GM12878 (cell line): ENCODE measurements around the gene PEX11B. TPM values are rescaled to one million over a fixed set of nuclear protein-coding genes. Genes with fewer than 3 reads are reported as not detected.

Experiments used
- ATAC-seq: fragments of 200-7000 bp; cut with Tn5 transposase; 3 replicates; pipeline ENCODE4 v1.9.1; 2020; ENCODE audit warnings: mild to moderate bottlenecking, moderate library complexity
- BruUV-seq: library from RNA; stranded (reverse); fragments of 400-500 nt; replicated peaks from 2 replicates; lab custom pipeline; 2021; lab: Mats Ljungman, UMichigan
- CTCF ChIA-PET: fragments of 300-600 bp; sonication (Branson Sonifier 250); formaldehyde crosslinking; extraction: SDS; loops from one replicate; lab custom pipeline; 2021; ENCODE audit warnings: inconsistent platforms; lab: Yijun Ruan, JAX
- POLR2A ChIA-PET: fragments of 350-600 bp; formaldehyde crosslinking; extraction: SDS; loops from one replicate; lab custom pipeline; 2021; ENCODE audit warnings: inconsistent platforms; lab: Charles Lee
- RAD21 ChIA-PET: fragments of 300-600 bp; sonication (Branson Sonifier 250); formaldehyde crosslinking; loops from one replicate; lab custom pipeline; 2023; ENCODE audit warnings: antibody characterized with exemption; ENCODE audit not compliant: unreplicated experiment; lab: Charles Lee
- SMC1A ChIA-PET: fragments of 300-600 bp; sonication (Branson Sonifier 250); formaldehyde crosslinking; loops from one replicate; lab custom pipeline; 2023; ENCODE audit not compliant: unreplicated experiment, uncharacterized antibody; lab: Charles Lee
- DNase-seq: peaks from one replicate; pipeline ENCODE4 v3.0.0-alpha.2; 2011; ENCODE audit warnings: low read depth, low spot score
- FAIRE-seq: peaks from 3 replicates; lab custom pipeline; 2011; peaks lifted over from hg19 to GRCh38; lab: Jason Lieb, UNC
- H2AFZ ChIP-seq: 2 replicates; pipeline ENCODE4 v1.6.0; 2011; ENCODE audit warnings: low read depth, low read length, control low read depth; ENCODE audit not compliant: control insufficient read depth
- H3K27ac ChIP-seq: 2 replicates; pipeline ENCODE4 v1.5.1; 2011; ENCODE audit warnings: control low read depth; ENCODE audit not compliant: control insufficient read depth, insufficient read depth
- H3K27me3 ChIP-seq, 2 experiments: replicated peaks in 1 of 2; 2 replicates each; pipeline versions ENCODE4 v1.6.0 to v1.6.1; 2011; ENCODE audit warnings: low read length in 1 of 2; ENCODE audit not compliant: control insufficient read depth in 2 of 2, insufficient read depth in 2 of 2
- H3K36me3 ChIP-seq, 2 experiments: 2 replicates each; pipeline ENCODE4 v1.5.1; 2011; ENCODE audit warnings: low read length in 1 of 2; ENCODE audit not compliant: control insufficient read depth in 2 of 2, insufficient read depth in 2 of 2
- H3K4me1 ChIP-seq: 2 replicates; pipeline ENCODE4 v1.6.1; 2011; ENCODE audit warnings: mild to moderate bottlenecking, low read length, moderate library complexity, mixed read lengths; ENCODE audit not compliant: control insufficient read depth, insufficient read depth
- H3K4me2 ChIP-seq: 2 replicates; pipeline ENCODE4 v1.6.0; 2011; ENCODE audit warnings: control low read depth; ENCODE audit not compliant: control insufficient read depth, insufficient read depth
- H3K4me3 ChIP-seq: fragments of 200-600 bp; sonication (generic); 2 replicates; pipeline ENCODE4 v1.5.1; 2016
- H3K79me2 ChIP-seq: 2 replicates; pipeline ENCODE4 v1.6.0; 2011; ENCODE audit warnings: low read length; ENCODE audit not compliant: control insufficient read depth, insufficient read depth
- H3K9ac ChIP-seq: 2 replicates; pipeline ENCODE4 v1.8.0; 2011; ENCODE audit warnings: low read length, control low read depth, mixed read lengths; ENCODE audit not compliant: control insufficient read depth, insufficient read depth
- H3K9me3 ChIP-seq: replicated peaks from 3 replicates; pipeline ENCODE4 v1.5.1; 2011; ENCODE audit warnings: mild to moderate bottlenecking, low read length; ENCODE audit not compliant: control insufficient read depth, insufficient read depth
- H4K20me1 ChIP-seq: 2 replicates; pipeline ENCODE4 v1.6.0; 2011; ENCODE audit not compliant: control insufficient read depth, insufficient read depth
- CEBPB ChIP-seq, 2 experiments: fragments of 150-350 bp in 1 of 2; IDR thresholded peaks; 2 replicates each; pipeline ENCODE4 v1.6.1; 2012 to 2014; ENCODE audit warnings: low read depth in 2 of 2, low read length in 2 of 2, borderline replicate concordance in 1 of 2, inconsistent platforms in 1 of 2
- EGR1 ChIP-seq, 2 experiments: IDR thresholded peaks; 1 replicate in 1 of 2; 2 replicates in 1 of 2; pipeline ENCODE4 v1.6.1; 2011 to 2012; ENCODE audit warnings: low read depth in 2 of 2, low read length in 2 of 2, borderline replicate concordance in 1 of 2, mild to moderate bottlenecking in 1 of 2, moderate library complexity in 1 of 2
- MAX ChIP-seq: IDR thresholded peaks from 2 replicates; pipeline ENCODE4 v1.6.1; 2012; ENCODE audit warnings: low read depth, low read length, improper control_type of control experiment
- MLLT1 ChIP-seq: fragments of 450-650 bp; IDR thresholded peaks from 2 replicates; pipeline ENCODE4 v1.6.1; 2016; ENCODE audit warnings: mild to moderate bottlenecking
- MXI1 ChIP-seq: fragments of 150-350 bp; IDR thresholded peaks from 2 replicates; pipeline ENCODE4 v1.6.1; 2011; ENCODE audit warnings: low read depth, mild to moderate bottlenecking, inconsistent platforms, low read length, improper control_type of control experiment
- SP1 ChIP-seq: IDR thresholded peaks from one replicate; pipeline ENCODE4 v1.6.1; 2011; ENCODE audit warnings: low read depth, low read length
- TCF12 ChIP-seq: IDR thresholded peaks from 2 replicates; pipeline ENCODE4 v1.6.1; 2011; ENCODE audit warnings: low read depth, mild to moderate bottlenecking, low read length
- ZZZ3 ChIP-seq: IDR thresholded peaks from 2 replicates; pipeline ENCODE4 v1.6.1; 2011; ENCODE audit warnings: low read depth; ENCODE audit not compliant: control insufficient read depth, insufficient read length
- WGBS: methylation state at CpG from one replicate; pipeline ENCODE4 v1.1.6; 2016; ENCODE audit warnings: low lambda C conversion rate; ENCODE audit not compliant: insufficient replicate concordance, insufficient coverage; ENCODE audit errors: missing lambda C conversion rate; 5-methylcytosine and 5-hydroxymethylcytosine counted together
- in situ Hi-C: fragments of 300-500 bp; cut with MboI; formaldehyde crosslinking; loops from 9 replicates; pipeline ENCODE4 v1.14.3; 2018; ENCODE audit warnings: mixed read lengths
- intact Hi-C: fragments of 100-400 bp; cut with micrococcal nuclease; formaldehyde crosslinking; loops from one replicate; pipeline ENCODE4 v1.14.2; 2022; ENCODE audit not compliant: unreplicated experiment
- polyA plus RNA-seq, 11 experiments: library from polyadenylated mRNA; depleted of rRNA in 4 of 11; unstranded in 6 of 11; stranded (reverse) in 5 of 11; fragments of >200 nt; fragmentation: Nextera tagmentation in 4 of 11; fragmentation: Illumina TruSeq in 1 of 11; extraction: Ambion mirVana in 4 of 11; extraction: Trizol in 1 of 11; gene quantifications; 1 replicate in 1 of 11; 2 replicates in 10 of 11; pipeline versions ENCODE4 v1.2.1 to v1.2.3, GENCODE V29; 2011 to 2016; ENCODE audit warnings: inconsistent platforms in 2 of 11, missing spikeins in 2 of 11, low read depth in 1 of 11
- total RNA-seq, 4 experiments: library from RNA; depleted of rRNA in 3 of 4; stranded (reverse); fragments of >200 nt in 3 of 4; fragmentation: Illumina TruSeq in 1 of 4; extraction: Trizol in 1 of 4; gene quantifications; 2 replicates each; pipeline versions ENCODE4 v1.2.1 to v1.2.3, GENCODE V29; 2013 to 2021
- TF ChIP-seq, protein P1 (sequence below): fragments of 450-650 bp; IDR thresholded peaks from 2 replicates; pipeline ENCODE4 v1.6.1; 2016; ENCODE audit warnings: mild to moderate bottlenecking

PEX11B gene
- total and polyA plus RNA-seq, 10 of the 15 experiments (the other 5 are each of a cell fraction or from before 2014, with no cell fraction given) = 24.9 to 129 (median 40.7) TPM

DNA sequence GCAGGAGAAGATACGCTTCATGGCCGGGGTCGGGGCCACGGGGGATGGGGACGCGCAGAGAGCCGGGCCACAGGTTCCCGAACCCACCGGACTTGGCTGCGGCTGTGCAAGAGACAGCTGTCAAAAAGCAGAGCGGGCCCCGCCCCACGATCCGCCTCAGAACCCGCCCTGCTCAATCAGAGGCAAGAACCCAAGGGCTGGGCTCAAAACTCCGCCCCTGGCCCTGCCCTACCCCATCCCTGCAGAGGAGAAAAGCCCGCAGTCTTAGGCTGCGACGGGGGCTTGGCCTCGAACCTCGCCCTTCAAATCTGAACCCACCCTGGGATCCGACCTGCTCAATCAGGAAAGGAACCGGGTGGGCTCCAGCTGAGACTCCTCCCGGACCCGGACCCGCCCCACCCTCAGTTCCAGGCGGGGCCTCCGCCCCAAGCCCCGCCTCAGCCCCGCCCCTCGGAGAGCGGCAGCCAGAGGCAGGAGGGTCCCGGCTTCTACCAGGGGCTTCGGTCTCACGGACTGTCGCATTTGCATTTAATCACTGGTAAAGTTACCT lies 32.7 kb downstream of the PEX11B start, which contains the start of gene ANKRD35:
Gene ANKRD35, minus strand, starts transcription at position 129 of the 550 bp plus-strand sequence. Its CDS starts 108 bp downstream, at position 21.
- peak; percentile 58 for TF ChIP-seq SP1
- no peak for TF ChIP-seq MAX
- TF ChIP-seq EGR1 (IDR thresholded peaks at IDR 0.05; ENCODE audit: borderline replicate concordance in 1 of 2, low read depth in 2 of 2, low read length in 2 of 2) = no peak
- TF ChIP-seq MLLT1 = no peak
- TF ChIP-seq TCF12 = no peak
- TF ChIP-seq ZZZ3 = no peak
- TF ChIP-seq MXI1 = no peak
- no peak for TF ChIP-seq CEBPB (IDR thresholded peaks at IDR 0.05; ENCODE audit: borderline replicate concordance in 1 of 2, low read depth in 2 of 2, low read length in 2 of 2)
- TF ChIP-seq, protein P1, sequence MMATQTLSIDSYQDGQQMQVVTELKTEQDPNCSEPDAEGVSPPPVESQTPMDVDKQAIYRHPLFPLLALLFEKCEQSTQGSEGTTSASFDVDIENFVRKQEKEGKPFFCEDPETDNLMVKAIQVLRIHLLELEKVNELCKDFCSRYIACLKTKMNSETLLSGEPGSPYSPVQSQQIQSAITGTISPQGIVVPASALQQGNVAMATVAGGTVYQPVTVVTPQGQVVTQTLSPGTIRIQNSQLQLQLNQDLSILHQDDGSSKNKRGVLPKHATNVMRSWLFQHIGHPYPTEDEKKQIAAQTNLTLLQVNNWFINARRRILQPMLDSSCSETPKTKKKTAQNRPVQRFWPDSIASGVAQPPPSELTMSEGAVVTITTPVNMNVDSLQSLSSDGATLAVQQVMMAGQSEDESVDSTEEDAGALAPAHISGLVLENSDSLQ = peak; percentile 54
- peak within 1 kb of the TSS; percentile 59 for H3K4me2 ChIP-seq
- ChIA-PET SMC1A (interaction anchor here (0.9 to 1.2 kb wide), 2 partner anchors 9 to 13 kb away, joined by 3 read pairs; no protein-coding TSS in a partner anchor), CTCF (interaction anchor here (0.9 to 2.7 kb wide), 8 partner anchors 24 to 164 kb away, joined by 3 to 9 read pairs (median 3); partner anchors contain the start of genes ITGA10, NUDT17 and PIAS3), POLR2A (interaction anchor here (1.1 kb wide), 1 partner anchor 27 kb away, joined by 3 read pairs; the partner anchor contains the start of gene PIAS3), RAD21 (no interaction called here)
- DNase-seq = no peak
- peak; percentile 78 for FAIRE-seq
- no peaks in the 10 kb centered on the region for H3K4me1 ChIP-seq
- under 1% methylated on average over 22 of the region's 36 CpGs for WGBS
- no peak within 1 kb of the TSS for H3K27ac ChIP-seq
- H3K36me3 ChIP-seq = no peaks in the 10 kb centered on the region
- H3K27me3 ChIP-seq = peaks cover 2 to 7% of the 10 kb centered on the region in 2 experiments; a peak in 2 of 4 replicates
- H3K4me3 ChIP-seq = peak within 1 kb of the TSS; percentile 73
- in situ Hi-C loops = no loop called here
- H3K9ac ChIP-seq = no peak within 1 kb of the TSS
- intact Hi-C loops = no loop called here
- ATAC-seq = peak; percentile 100
- no peaks in the 10 kb centered on the region for H4K20me1 ChIP-seq
- H2AFZ ChIP-seq = peak within 1 kb of the TSS; percentile 88
- H3K79me2 ChIP-seq = no peaks in the 10 kb centered on the region
- no TSS peak for BruUV-seq
- no peaks in the 10 kb centered on the region for H3K9me3 ChIP-seq
